Measurements from ENCODE around the gene TAF4.
"Not testable (repeated sequence)": the region's sequence is repeated elsewhere in the genome, so short reads cannot be mapped to it uniquely, and the experiment has no call there.

Gene TAF4

GRCh38 chr20:61994546-61994945 lies 71.1 kb downstream of the TAF4 start:
- peaks cover 15% of the 10 kb centered on the region for H3K9me3 ChIP-seq (ENCODE audit: control insufficient read depth, low read length)
- no peak overlapping the region for H3K4me3 ChIP-seq (ENCODE audit: extremely low read depth, insufficient read depth, low read length, poor library complexity, severe bottlenecking)
- H3K4me1 ChIP-seq (ENCODE audit: control insufficient read depth, insufficient read depth, low read length, poor library complexity, severe bottlenecking), result no peaks in the 10 kb centered on the region
- 96 to 100% methylated on average over 5 of the region's 8 CpGs for WGBS, 2 experiments (ENCODE audit: insufficient coverage in 2 of 2)
- H3K36me3 ChIP-seq (ENCODE audit: control insufficient read depth, insufficient read depth, low read length), result peaks cover 97% of the 10 kb centered on the region
- H3K27ac ChIP-seq (ENCODE audit: low read depth, low read length, severe bottlenecking), result no peak overlapping the region

- Histone ChIP-seq H3K9me3 (ENCODE audit: control insufficient read depth, low read length) (peaks cover 15% of the 10 kb centered on the region), H3K36me3 (ENCODE audit: control insufficient read depth, insufficient read depth, low read length) (peaks cover 87% of the 10 kb centered on the region), H3K4me1 (ENCODE audit: control insufficient read depth, insufficient read depth, low read length, poor library complexity, severe bottlenecking) (no peaks in the 10 kb centered on the region), H3K27ac (ENCODE audit: low read depth, low read length, severe bottlenecking) (no peak overlapping the region), H3K4me3 (ENCODE audit: extremely low read depth, insufficient read depth, low read length, poor library complexity, severe bottlenecking) (no peak overlapping the region)
- 94 to 96% methylated on average over 13 to 14 of the region's 15 CpGs for WGBS, 2 experiments (ENCODE audit: insufficient coverage in 2 of 2)
Measured at GRCh38 chr20:61993058-61993457, 72.6 kb downstream of the TAF4 start.

GRCh38 chr20:61991476-61991875 lies 74.2 kb downstream of the TAF4 start:
- H3K27ac ChIP-seq (ENCODE audit: low read depth, low read length, severe bottlenecking), result no peak overlapping the region
- no peaks in the 10 kb centered on the region for H3K4me1 ChIP-seq (ENCODE audit: control insufficient read depth, insufficient read depth, low read length, poor library complexity, severe bottlenecking)
- H3K9me3 ChIP-seq (ENCODE audit: control insufficient read depth, low read length), result peaks cover 15% of the 10 kb centered on the region
- 95% methylated on average over 2 of the region's 6 CpGs; no CpG with 5 or more reads in 1 of the 2 experiments for WGBS, 2 experiments (ENCODE audit: insufficient coverage in 2 of 2)
- no peak overlapping the region for H3K4me3 ChIP-seq (ENCODE audit: extremely low read depth, insufficient read depth, low read length, poor library complexity, severe bottlenecking)
- H3K36me3 ChIP-seq (ENCODE audit: control insufficient read depth, insufficient read depth, low read length), result peaks cover 86% of the 10 kb centered on the region

GRCh38 chr20:61990484-61990883 lies 75.2 kb downstream of the TAF4 start:
- H3K27ac ChIP-seq (ENCODE audit: low read depth, low read length, severe bottlenecking), result no peak overlapping the region
- 93 to 97% methylated on average over 11 of the region's 11 CpGs for WGBS, 2 experiments (ENCODE audit: insufficient coverage in 2 of 2)
- H3K4me3 ChIP-seq (ENCODE audit: extremely low read depth, insufficient read depth, low read length, poor library complexity, severe bottlenecking), result no peak overlapping the region
- peaks cover 15% of the 10 kb centered on the region for H3K9me3 ChIP-seq (ENCODE audit: control insufficient read depth, low read length)
- peaks cover 83% of the 10 kb centered on the region for H3K36me3 ChIP-seq (ENCODE audit: control insufficient read depth, insufficient read depth, low read length)
- H3K4me1 ChIP-seq (ENCODE audit: control insufficient read depth, insufficient read depth, low read length, poor library complexity, severe bottlenecking), result no peaks in the 10 kb centered on the region

- H3K4me1 ChIP-seq (ENCODE audit: control insufficient read depth, insufficient read depth, low read length, poor library complexity, severe bottlenecking), result no peaks in the 10 kb centered on the region
- H3K36me3 ChIP-seq (ENCODE audit: control insufficient read depth, insufficient read depth, low read length), result peaks cover 81% of the 10 kb centered on the region
- H3K9me3 ChIP-seq (ENCODE audit: control insufficient read depth, low read length), result peaks cover 15% of the 10 kb centered on the region
- H3K4me3 ChIP-seq (ENCODE audit: extremely low read depth, insufficient read depth, low read length, poor library complexity, severe bottlenecking), result no peak overlapping the region
- WGBS, 2 experiments (ENCODE audit: insufficient coverage in 2 of 2), result 92 to 96% methylated on average over 11 to 14 of the region's 14 CpGs
- H3K27ac ChIP-seq (ENCODE audit: low read depth, low read length, severe bottlenecking), result no peak overlapping the region
Measured at GRCh38 chr20:61989741-61990140, 75.9 kb downstream of the TAF4 start.

GRCh38 chr20:61988665-61989064 lies 77.0 kb downstream of the TAF4 start:
- no peak overlapping the region for H3K4me3 ChIP-seq (ENCODE audit: extremely low read depth, insufficient read depth, low read length, poor library complexity, severe bottlenecking)
- WGBS, 2 experiments (ENCODE audit: insufficient coverage in 2 of 2), result 91 to 97% methylated on average over 13 to 16 of the region's 18 CpGs
- H3K36me3 ChIP-seq (ENCODE audit: control insufficient read depth, insufficient read depth, low read length), result peaks cover 74% of the 10 kb centered on the region
- H3K27ac ChIP-seq (ENCODE audit: low read depth, low read length, severe bottlenecking), result no peak overlapping the region
- no peaks in the 10 kb centered on the region for H3K4me1 ChIP-seq (ENCODE audit: control insufficient read depth, insufficient read depth, low read length, poor library complexity, severe bottlenecking)
- peaks cover 15% of the 10 kb centered on the region for H3K9me3 ChIP-seq (ENCODE audit: control insufficient read depth, low read length)

GRCh38 chr20:61986762-61987321 lies 78.8 kb downstream of the TAF4 start:
- Histone ChIP-seq H3K4me1 (ENCODE audit: control insufficient read depth, insufficient read depth, low read length, poor library complexity, severe bottlenecking) (no peaks in the 10 kb centered on the region), H3K27ac (ENCODE audit: low read depth, low read length, severe bottlenecking) (no peak overlapping the region), H3K36me3 (ENCODE audit: control insufficient read depth, insufficient read depth, low read length) (peaks cover 63% of the 10 kb centered on the region), H3K9me3 (ENCODE audit: control insufficient read depth, low read length) (peaks cover 7% of the 10 kb centered on the region), H3K4me3 (ENCODE audit: extremely low read depth, insufficient read depth, low read length, poor library complexity, severe bottlenecking) (no peak overlapping the region)
- WGBS, 2 experiments (ENCODE audit: insufficient coverage in 2 of 2), result 88 to 98% methylated on average over 10 to 12 of the region's 16 CpGs

- Histone ChIP-seq H3K27ac (ENCODE audit: low read depth, low read length, severe bottlenecking) (no peak overlapping the region), H3K4me1 (ENCODE audit: control insufficient read depth, insufficient read depth, low read length, poor library complexity, severe bottlenecking) (no peaks in the 10 kb centered on the region), H3K4me3 (ENCODE audit: extremely low read depth, insufficient read depth, low read length, poor library complexity, severe bottlenecking) (no peak overlapping the region), H3K36me3 (ENCODE audit: control insufficient read depth, insufficient read depth, low read length) (peaks cover 50% of the 10 kb centered on the region), H3K9me3 (ENCODE audit: control insufficient read depth, low read length) (no peaks in the 10 kb centered on the region)
- 87 to 91% methylated on average over 4 to 6 of the region's 6 CpGs for WGBS, 2 experiments (ENCODE audit: insufficient coverage in 2 of 2)
Measured at GRCh38 chr20:61985096-61985495, 80.6 kb downstream of the TAF4 start.

- H3K27ac ChIP-seq (ENCODE audit: low read depth, low read length, severe bottlenecking); H3K4me1 ChIP-seq (ENCODE audit: control insufficient read depth, insufficient read depth, low read length, poor library complexity, severe bottlenecking); H3K4me3 ChIP-seq (ENCODE audit: extremely low read depth, insufficient read depth, low read length, poor library complexity, severe bottlenecking); H3K9me3 ChIP-seq (ENCODE audit: control insufficient read depth, low read length): not testable (repeated sequence)
- WGBS, 2 experiments (ENCODE audit: insufficient coverage in 2 of 2), result 92 to 96% methylated on average over 12 to 14 of the region's 14 CpGs
- H3K36me3 ChIP-seq (ENCODE audit: control insufficient read depth, insufficient read depth, low read length), result peaks cover 48% of the 10 kb centered on the region
Measured at GRCh38 chr20:61984431-61984830, 81.2 kb downstream of the TAF4 start.

GRCh38 chr20:61983965-61984364 lies 81.7 kb downstream of the TAF4 start:
- 89 to 94% methylated on average over 12 to 15 of the region's 17 CpGs for WGBS, 2 experiments (ENCODE audit: insufficient coverage in 2 of 2)
- peaks cover 48% of the 10 kb centered on the region for H3K36me3 ChIP-seq (ENCODE audit: control insufficient read depth, insufficient read depth, low read length)
- H3K27ac ChIP-seq (ENCODE audit: low read depth, low read length, severe bottlenecking), result no peak overlapping the region
- H3K4me3 ChIP-seq (ENCODE audit: extremely low read depth, insufficient read depth, low read length, poor library complexity, severe bottlenecking), result no peak overlapping the region
- H3K9me3 ChIP-seq (ENCODE audit: control insufficient read depth, low read length), result no peaks in the 10 kb centered on the region
- H3K4me1 ChIP-seq (ENCODE audit: control insufficient read depth, insufficient read depth, low read length, poor library complexity, severe bottlenecking), result no peaks in the 10 kb centered on the region

- Histone ChIP-seq H3K27ac (ENCODE audit: low read depth, low read length, severe bottlenecking) (no peak overlapping the region), H3K4me1 (ENCODE audit: control insufficient read depth, insufficient read depth, low read length, poor library complexity, severe bottlenecking) (no peaks in the 10 kb centered on the region), H3K4me3 (ENCODE audit: extremely low read depth, insufficient read depth, low read length, poor library complexity, severe bottlenecking) (no peak overlapping the region), H3K9me3 (ENCODE audit: control insufficient read depth, low read length) (no peaks in the 10 kb centered on the region), H3K36me3 (ENCODE audit: control insufficient read depth, insufficient read depth, low read length) (peaks cover 42% of the 10 kb centered on the region)
- 90 to 93% methylated on average over 7 to 8 of the region's 11 CpGs for WGBS, 2 experiments (ENCODE audit: insufficient coverage in 2 of 2)
Measured at GRCh38 chr20:61982951-61983315, 82.7 kb downstream of the TAF4 start.

Data from mesodermal cell (in vitro differentiated cells).